ENCODE data around the gene IGSF8. TPM values are rescaled to one million over a fixed set of nuclear protein-coding genes. Genes with fewer than 3 reads are reported as not detected.

IGSF8 gene
- total and polyA plus RNA-seq, 2 of the 8 experiments (the other 6 are each of a cell fraction or from before 2014, with no cell fraction given), result 69.6 to 132 TPM

- TF ChIP-seq MAX (IDR thresholded peaks at IDR 0.05) (no peak), USF2 (IDR thresholded peaks at IDR 0.05; ENCODE audit: low read length) (no peak), POLR2A (IDR thresholded peaks at IDR 0.05; ENCODE audit: control extremely low read depth in 1 of 2, low read depth in 2 of 2, low read length in 2 of 2) (no peak)
Measured at GRCh38 chr1:160089883-160090282, 8.5 kb downstream of the IGSF8 start (continued).

All from H1 (cell line).